HCT116 (cell line): Measurements from ENCODE around the gene TRIM16.
"Not testable (repeated sequence)": the region's sequence is repeated elsewhere in the genome, so short reads cannot be mapped to it uniquely, and the experiment has no call there.

Experiments
- CEBPB ChIP-seq: IDR thresholded peaks from 2 replicates; pipeline ENCODE4 v1.6.1; 2012; ENCODE audit warnings: low read depth
- CTCF ChIP-seq, 3 experiments: fragments of 200-600 bp in 1 of 3; sonication (generic) in 1 of 3; IDR thresholded peaks in 2 of 3; conservative IDR thresholded peaks in 1 of 3; 2 replicates each; pipeline ENCODE4 v1.5.1; 2012 to 2017; ENCODE audit warnings: low read depth in 2 of 3, low read length in 2 of 3, antibody characterized with exemption in 1 of 3, borderline replicate concordance in 1 of 3, control low read depth in 1 of 3, mild to moderate bottlenecking in 1 of 3, mixed read lengths in 1 of 3, mixed run types in 1 of 3, moderate library complexity in 1 of 3; ENCODE audit not compliant: insufficient read depth in 1 of 3
- EGR1 ChIP-seq: IDR thresholded peaks from 2 replicates; pipeline ENCODE4 v1.6.1; 2012; ENCODE audit warnings: low read depth
- EZH2 ChIP-seq: fragments of 200-600 bp; sonication (generic); IDR thresholded peaks from 2 replicates; pipeline ENCODE4 v1.6.1; 2017; ENCODE audit warnings: antibody characterized with exemption, mixed run types
- EZH2phosphoT487 ChIP-seq: fragments of 200-600 bp; IDR thresholded peaks from 2 replicates; pipeline ENCODE4 v1.6.1; 2018; ENCODE audit warnings: antibody characterized with exemption, borderline replicate concordance
- JUND ChIP-seq: IDR thresholded peaks from 2 replicates; pipeline ENCODE4 v1.6.1; 2012
- POLR2A ChIP-seq: IDR thresholded peaks from 2 replicates; pipeline ENCODE4 v1.7.0; 2011; ENCODE audit warnings: borderline replicate concordance; ENCODE audit not compliant: insufficient read depth, insufficient read length; ENCODE audit errors: extremely low read depth
- POLR2AphosphoS5 ChIP-seq: IDR thresholded peaks from 2 replicates; pipeline ENCODE4 v1.6.1; 2011; ENCODE audit warnings: mild to moderate bottlenecking, low read depth, low read length, moderate library complexity
- RAD21 ChIP-seq: IDR thresholded peaks from 2 replicates; pipeline ENCODE4 v1.6.1; 2012; ENCODE audit warnings: low read depth, mild to moderate bottlenecking
- YY1 ChIP-seq: IDR thresholded peaks from 2 replicates; pipeline ENCODE4 v1.6.1; 2011; ENCODE audit warnings: low read length, low read depth, moderate library complexity, mild to moderate bottlenecking; ENCODE audit not compliant: insufficient replicate concordance; ENCODE audit errors: extremely low read depth
- ZBTB33 ChIP-seq: IDR thresholded peaks from 2 replicates; pipeline ENCODE4 v1.6.1; 2011; ENCODE audit warnings: mild to moderate bottlenecking, low read length, moderate library complexity; ENCODE audit not compliant: insufficient replicate concordance; ENCODE audit errors: extremely low read depth

GRCh38 chr17:15588017-15588416 lies 96.1 kb downstream of the TRIM16 start:
- not testable (repeated sequence) for TF ChIP-seq ZBTB33; EZH2; CTCF (IDR thresholded peaks at IDR 0.05 in 2 of 3, conservative IDR thresholded peaks at IDR 0.05 in 1 of 3; ENCODE audit: borderline replicate concordance in 1 of 3, insufficient read depth in 1 of 3, low read depth in 2 of 3, low read length in 2 of 3); POLR2AphosphoS5; POLR2A; EGR1; JUND; YY1; EZH2phosphoT487; CEBPB; RAD21
